Measurements from ENCODE around the gene MUC15. TPM values are rescaled to one million over a fixed set of nuclear protein-coding genes. Genes with fewer than 3 reads are reported as not detected.
"Not testable (repeated sequence)": the region's sequence is repeated elsewhere in the genome, so short reads cannot be mapped to it uniquely, and the experiment has no call there.

Gene MUC15
- total RNA-seq: not detected in 2 replicates

GRCh38 chr11:26571861-26572654, at the start of gene MUC15:
Gene MUC15, minus strand, starts transcription at chr11:26572263. Its CDS starts 5,169 bp downstream, at chr11:26567094.
- no peak for DNase-seq (ENCODE audit: low read depth, low spot score)

- no peak for DNase-seq (ENCODE audit: low read depth, low spot score)
Measured at GRCh38 chr11:26621132-26621531, 49.1 kb upstream of the MUC15 start.

- DNase-seq (ENCODE audit: low read depth, low spot score): no peak
Measured at GRCh38 chr11:26620282-26621045, 48.4 kb upstream of the MUC15 start.

GRCh38 chr11:26618441-26618840, 46.4 kb upstream of the MUC15 start:
- no peak for DNase-seq (ENCODE audit: low read depth, low spot score)

- no peak for DNase-seq (ENCODE audit: low read depth, low spot score)
Measured at GRCh38 chr11:26613759-26614158, 41.7 kb upstream of the MUC15 start.

GRCh38 chr11:26608507-26609146, 36.6 kb upstream of the MUC15 start:
- no peak for DNase-seq (ENCODE audit: low read depth, low spot score)

- DNase-seq (ENCODE audit: low read depth, low spot score): no peak
Measured at GRCh38 chr11:26607725-26608506, 35.9 kb upstream of the MUC15 start.

- DNase-seq (ENCODE audit: low read depth, low spot score): no peak
Measured at GRCh38 chr11:26599876-26600434, 27.9 kb upstream of the MUC15 start.

- no peak for DNase-seq (ENCODE audit: low read depth, low spot score)
Measured at GRCh38 chr11:26599425-26599824, 27.4 kb upstream of the MUC15 start.

- no peak for DNase-seq (ENCODE audit: low read depth, low spot score)
Measured at GRCh38 chr11:26597899-26598298, 25.8 kb upstream of the MUC15 start.

GRCh38 chr11:26597049-26597689, 25.1 kb upstream of the MUC15 start:
- not testable (repeated sequence) for DNase-seq (ENCODE audit: low read depth, low spot score)

- DNase-seq (ENCODE audit: low read depth, low spot score): not testable (repeated sequence)
Measured at GRCh38 chr11:26595207-26595865, 23.3 kb upstream of the MUC15 start.

- DNase-seq (ENCODE audit: low read depth, low spot score): no peak
Measured at GRCh38 chr11:26593691-26594090, 21.6 kb upstream of the MUC15 start.

- no peak for DNase-seq (ENCODE audit: low read depth, low spot score)
Measured at GRCh38 chr11:26587073-26587472, 15.0 kb upstream of the MUC15 start.

- DNase-seq (ENCODE audit: low read depth, low spot score): no peak
Measured at GRCh38 chr11:26584818-26585217, 12.8 kb upstream of the MUC15 start.

- no peak for DNase-seq (ENCODE audit: low read depth, low spot score)
Measured at GRCh38 chr11:26583550-26583949, 11.5 kb upstream of the MUC15 start.

- no peak for DNase-seq (ENCODE audit: low read depth, low spot score)
Measured at GRCh38 chr11:26580929-26581328, 8.9 kb upstream of the MUC15 start.

GRCh38 chr11:26579683-26580082, 7.6 kb upstream of the MUC15 start:
- no peak for DNase-seq (ENCODE audit: low read depth, low spot score)

GRCh38 chr11:26578998-26579661, 7.1 kb upstream of the MUC15 start:
- no peak for DNase-seq (ENCODE audit: low read depth, low spot score)
